Spleen (tissue), 7 donors: Measurements from ENCODE around the gene SSNA1.

Experiments used
- POLR2AphosphoS5 ChIP-seq, 3 donors: sonication (generic); formaldehyde crosslinking; IDR thresholded peaks; one replicate each; pipeline ENCODE4 v1.5.1; 2017; ENCODE audit warnings: antibody characterized with exemption in 3 of 3
- TF ChIP-seq, protein P1 (sequence below), 11 experiments: fragments of 200-600 bp in 7 of 11; fragments of 450-650 bp in 4 of 11; sonication (generic) in 4 of 11; IDR thresholded peaks in 8 of 11; conservative IDR thresholded peaks in 3 of 11; 1 replicate in 7 of 11; 2 replicates in 4 of 11; pipeline versions ENCODE4 v1.4.0 to v1.8.0; 2016 to 2021; ENCODE audit warnings: antibody characterized with exemption in 11 of 11, inconsistent platforms in 4 of 11, mild to moderate bottlenecking in 1 of 11
- donor health status: DM: no; HTN: no; CAD: no; lungs with moderate emphysema.
- donor health status: DM: no; HTN: no; CAD: no.
- donor health status: DM: no; HTN: no; CAD: no.

DNA sequence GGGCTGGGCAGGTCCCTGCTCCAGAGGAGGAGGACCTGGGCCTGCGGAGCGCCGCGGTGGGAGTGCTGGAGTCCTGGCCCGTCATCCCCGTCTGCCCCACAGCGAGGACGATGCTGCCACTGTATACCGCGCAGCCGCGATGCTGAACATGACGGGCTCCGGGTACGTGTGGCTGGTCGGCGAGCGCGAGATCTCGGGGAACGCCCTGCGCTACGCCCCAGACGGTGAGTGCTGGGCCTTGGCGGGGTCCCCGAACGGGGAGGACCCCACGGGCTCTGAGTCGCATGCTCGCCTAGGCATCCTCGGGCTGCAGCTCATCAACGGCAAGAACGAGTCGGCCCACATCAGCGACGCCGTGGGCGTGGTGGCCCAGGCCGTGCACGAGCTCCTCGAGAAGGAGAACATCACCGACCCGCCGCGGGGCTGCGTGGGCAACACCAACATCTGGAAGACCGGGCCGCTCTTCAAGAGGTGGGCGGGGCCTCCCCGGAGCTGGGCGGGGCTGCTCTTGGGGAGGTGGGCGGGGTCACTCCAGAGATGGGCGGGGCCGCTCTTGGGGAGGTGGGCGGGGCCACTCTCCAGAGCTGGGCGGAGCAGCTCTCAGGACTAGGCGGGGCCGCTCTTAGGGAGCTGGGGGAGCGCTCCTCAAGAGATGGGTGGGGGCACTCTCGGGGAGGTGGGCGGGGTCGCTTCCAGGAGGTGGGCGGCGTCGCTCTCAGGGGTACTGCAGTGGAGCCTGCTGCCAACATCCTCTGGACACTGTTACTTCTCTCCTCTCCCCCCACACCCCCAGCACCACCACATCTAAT lies 31.7 kb upstream of the SSNA1 start:
- TF ChIP-seq, protein P1, sequence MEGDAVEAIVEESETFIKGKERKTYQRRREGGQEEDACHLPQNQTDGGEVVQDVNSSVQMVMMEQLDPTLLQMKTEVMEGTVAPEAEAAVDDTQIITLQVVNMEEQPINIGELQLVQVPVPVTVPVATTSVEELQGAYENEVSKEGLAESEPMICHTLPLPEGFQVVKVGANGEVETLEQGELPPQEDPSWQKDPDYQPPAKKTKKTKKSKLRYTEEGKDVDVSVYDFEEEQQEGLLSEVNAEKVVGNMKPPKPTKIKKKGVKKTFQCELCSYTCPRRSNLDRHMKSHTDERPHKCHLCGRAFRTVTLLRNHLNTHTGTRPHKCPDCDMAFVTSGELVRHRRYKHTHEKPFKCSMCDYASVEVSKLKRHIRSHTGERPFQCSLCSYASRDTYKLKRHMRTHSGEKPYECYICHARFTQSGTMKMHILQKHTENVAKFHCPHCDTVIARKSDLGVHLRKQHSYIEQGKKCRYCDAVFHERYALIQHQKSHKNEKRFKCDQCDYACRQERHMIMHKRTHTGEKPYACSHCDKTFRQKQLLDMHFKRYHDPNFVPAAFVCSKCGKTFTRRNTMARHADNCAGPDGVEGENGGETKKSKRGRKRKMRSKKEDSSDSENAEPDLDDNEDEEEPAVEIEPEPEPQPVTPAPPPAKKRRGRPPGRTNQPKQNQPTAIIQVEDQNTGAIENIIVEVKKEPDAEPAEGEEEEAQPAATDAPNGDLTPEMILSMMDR (IDR thresholded peaks at IDR 0.05 in 8 of 11, conservative IDR thresholded peaks at IDR 0.05 in 3 of 11): no peak
- TF ChIP-seq POLR2AphosphoS5 (IDR thresholded peaks at IDR 0.05): no peak
